K562 (cell line): ENCODE results near the gene TBCC. TPM values are rescaled to one million over a fixed set of nuclear protein-coding genes. Genes with fewer than 3 reads are reported as not detected.

ENCODE experiments used
- C11orf30 ChIP-seq: fragments of 450-650 bp; IDR thresholded peaks from 2 replicates; pipeline ENCODE4 v1.6.1; 2016; ENCODE audit warnings: low read depth, mild to moderate bottlenecking
- CREM ChIP-seq: IDR thresholded peaks from 2 replicates; pipeline ENCODE4 v1.6.1; 2014; ENCODE audit warnings: antibody characterized with exemption, low read depth
- EGR1 ChIP-seq: fragments of 450-650 bp; conservative IDR thresholded peaks from 2 replicates; pipeline ENCODE4 v1.6.1; 2017; ENCODE audit warnings: mild to moderate bottlenecking
- ETV1 ChIP-seq: fragments of 450-650 bp; conservative IDR thresholded peaks from 2 replicates; pipeline ENCODE4 v1.6.1; 2016; ENCODE audit warnings: missing genetic modification characterization, control low read depth, low read depth, missing compliant biosample characterization
- FOXA1 ChIP-seq: fragments of 450-650 bp; IDR thresholded peaks from 2 replicates; pipeline ENCODE4 v1.6.1; 2016; ENCODE audit warnings: mild to moderate bottlenecking, borderline replicate concordance
- HDAC1 ChIP-seq, 2 experiments: fragments of 450-650 bp; IDR thresholded peaks; 2 replicates each; pipeline ENCODE4 v1.6.1; 2016 to 2017; ENCODE audit warnings: inconsistent platforms in 1 of 2, mild to moderate bottlenecking in 1 of 2, moderate library complexity in 1 of 2
- HIVEP1 ChIP-seq: fragments of 250-450 bp; sonication (Bioruptor Pico); IDR thresholded peaks from 2 replicates; pipeline ENCODE4 v1.4.0; 2020; ENCODE audit warnings: mild to moderate bottlenecking
- HMGN3 ChIP-seq: IDR thresholded peaks from 2 replicates; pipeline ENCODE4 v1.6.1; 2011; ENCODE audit warnings: borderline replicate concordance, low read depth, mild to moderate bottlenecking, mixed read lengths, low read length; ENCODE audit not compliant: insufficient read length; ENCODE audit errors: extremely low read depth
- HNRNPL ChIP-seq: fragments of 200-400 bp; formaldehyde crosslinking; IDR thresholded peaks from 2 replicates; pipeline ENCODE4 v1.6.1; 2017; ENCODE audit warnings: low read depth, mild to moderate bottlenecking, low read length
- LARP7 ChIP-seq: fragments of 450-650 bp; IDR thresholded peaks from 2 replicates; pipeline ENCODE4 v1.6.1; 2016
- NFE2L1 ChIP-seq: fragments of 450-650 bp; IDR thresholded peaks from 2 replicates; pipeline ENCODE4 v1.6.1; 2016; ENCODE audit warnings: missing genetic modification characterization, low read depth, mild to moderate bottlenecking, missing compliant biosample characterization, moderate library complexity, borderline replicate concordance
- NUFIP1 ChIP-seq: fragments of 450-650 bp; IDR thresholded peaks from 2 replicates; pipeline ENCODE4 v1.6.1; 2018; ENCODE audit not compliant: partially characterized antibody
- PTBP1 ChIP-seq: fragments of 200-400 bp; formaldehyde crosslinking; IDR thresholded peaks from 2 replicates; pipeline ENCODE4 v1.6.1; 2017; ENCODE audit warnings: low read depth, low read length
- PYGO2 ChIP-seq: fragments of 450-650 bp; IDR thresholded peaks from 2 replicates; pipeline ENCODE4 v1.6.1; 2016; ENCODE audit warnings: mild to moderate bottlenecking, missing genetic modification characterization, moderate library complexity, missing compliant biosample characterization
- RBM39 ChIP-seq: fragments of 200-400 bp; formaldehyde crosslinking; optimal IDR thresholded peaks from 2 replicates; pipeline ENCODE3; 2018; ENCODE audit warnings: low read depth, low read length
- RFX1 ChIP-seq: fragments of 450-650 bp; IDR thresholded peaks from 2 replicates; pipeline ENCODE4 v1.6.1; 2016; ENCODE audit warnings: mild to moderate bottlenecking, moderate library complexity
- RNF2 ChIP-seq: sonication (generic); IDR thresholded peaks from 2 replicates; pipeline ENCODE4 v1.6.1; 2016
- TBL1XR1 ChIP-seq, 2 experiments: IDR thresholded peaks; 2 replicates each; pipeline ENCODE4 v1.6.1; 2012; ENCODE audit warnings: improper control_type of control experiment in 2 of 2, low read length in 2 of 2, mild to moderate bottlenecking in 1 of 2
- ZFPM2 ChIP-seq: fragments of 250-450 bp; sonication (Bioruptor Pico); IDR thresholded peaks from 2 replicates; pipeline ENCODE4 v1.5.1; 2022; ENCODE audit warnings: mild to moderate bottlenecking
- ZNF24 ChIP-seq: fragments of 450-650 bp; IDR thresholded peaks from 2 replicates; pipeline ENCODE4 v1.6.1; 2016
- ZNF282 ChIP-seq: sonication (generic); formaldehyde crosslinking; IDR thresholded peaks from 2 replicates; pipeline ENCODE4 v1.8.1; 2023; ENCODE audit warnings: missing genetic modification reagents
- polyA plus RNA-seq, 8 experiments: library from polyadenylated mRNA; depleted of rRNA in 4 of 8; stranded (reverse) in 5 of 8; unstranded in 3 of 8; fragments of >200 nt; fragmentation: Nextera tagmentation in 2 of 8; fragmentation: Illumina TruSeq in 1 of 8; extraction: Ambion mirVana in 2 of 8; extraction: Trizol in 1 of 8; gene quantifications; 2 replicates each; pipeline versions ENCODE4 v1.2.1 to v1.2.3, GENCODE V29; 2011 to 2014; ENCODE audit warnings: inconsistent platforms in 1 of 8, missing spikeins in 1 of 8
- total RNA-seq, 7 experiments: library from RNA; depleted of rRNA in 6 of 7; stranded (reverse); fragments of >200 nt in 6 of 7; fragmentation: Illumina TruSeq in 2 of 7; extraction: Trizol in 2 of 7; gene quantifications; 2 replicates each; pipeline versions ENCODE4 v1.2.1 to v1.2.3, GENCODE V29; 2011 to 2021; ENCODE audit warnings: low replicate concordance in 1 of 7
- TF ChIP-seq, protein P1 (sequence below): fragments of 450-650 bp; formaldehyde crosslinking; IDR thresholded peaks from 2 replicates; pipeline ENCODE4 v1.4.0; 2020; ENCODE audit warnings: mild to moderate bottlenecking, moderate library complexity
- TF ChIP-seq, protein P2 (sequence below): sonication (generic); formaldehyde crosslinking; IDR thresholded peaks from 2 replicates; pipeline ENCODE4 v1.9.0; 2022; ENCODE audit warnings: mild to moderate bottlenecking, missing genetic modification reagents
- TF ChIP-seq, protein P3 (sequence below): fragments of 250-450 bp; sonication (Bioruptor Pico); IDR thresholded peaks from 2 replicates; pipeline ENCODE4 v1.5.0; 2021; ENCODE audit warnings: mild to moderate bottlenecking, borderline replicate concordance
- TF ChIP-seq, protein P4 (sequence below): fragments of 250-450 bp; sonication (Bioruptor Pico); IDR thresholded peaks from 2 replicates; pipeline ENCODE4 v1.5.0; 2022; ENCODE audit warnings: mild to moderate bottlenecking

TBCC gene
- total and polyA plus RNA-seq, 9 of the 15 experiments (the other 6 are each of a cell fraction or from before 2014, with no cell fraction given) = 2.8 to 34.1 (median 23.3) TPM

DNA sequence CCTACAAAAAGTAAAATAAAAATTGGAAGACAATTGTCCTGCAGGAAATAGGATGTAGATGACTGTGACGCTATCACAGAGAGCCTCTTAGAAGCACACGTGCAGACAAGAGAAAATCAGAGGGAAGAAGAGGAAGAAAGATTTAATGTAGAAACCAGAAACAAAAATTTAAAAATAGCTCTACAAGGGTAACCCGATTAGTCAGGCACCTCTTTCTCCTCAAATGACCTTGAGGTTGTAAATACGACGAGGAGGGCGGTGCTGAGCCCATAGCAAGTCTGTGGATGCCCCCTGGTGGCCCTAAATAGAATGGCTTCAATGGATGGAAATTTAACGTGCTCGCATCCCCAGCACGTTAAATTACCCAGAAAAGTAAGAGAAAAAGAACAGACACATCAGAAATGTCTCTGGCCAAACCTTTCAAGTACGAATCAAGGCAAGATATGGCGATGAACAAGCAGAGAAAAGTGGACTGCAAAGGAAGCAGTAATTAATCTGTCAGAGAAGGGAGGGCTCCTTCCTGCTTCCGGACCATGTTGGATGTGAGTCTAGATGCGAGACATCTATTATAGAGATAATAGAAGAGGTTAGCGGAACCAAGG, 19.3 kb downstream of the TBCC start (continued):
- no peak for TF ChIP-seq C11orf30
- no peak for TF ChIP-seq PTBP1
- no peak for TF ChIP-seq LARP7
- peak; percentile 73 for TF ChIP-seq CREM
- TF ChIP-seq HIVEP1 (CRISPR knock-in tag) = no peak
- no peak for TF ChIP-seq HMGN3
- no peak for TF ChIP-seq RFX1
- TF ChIP-seq, protein P1, sequence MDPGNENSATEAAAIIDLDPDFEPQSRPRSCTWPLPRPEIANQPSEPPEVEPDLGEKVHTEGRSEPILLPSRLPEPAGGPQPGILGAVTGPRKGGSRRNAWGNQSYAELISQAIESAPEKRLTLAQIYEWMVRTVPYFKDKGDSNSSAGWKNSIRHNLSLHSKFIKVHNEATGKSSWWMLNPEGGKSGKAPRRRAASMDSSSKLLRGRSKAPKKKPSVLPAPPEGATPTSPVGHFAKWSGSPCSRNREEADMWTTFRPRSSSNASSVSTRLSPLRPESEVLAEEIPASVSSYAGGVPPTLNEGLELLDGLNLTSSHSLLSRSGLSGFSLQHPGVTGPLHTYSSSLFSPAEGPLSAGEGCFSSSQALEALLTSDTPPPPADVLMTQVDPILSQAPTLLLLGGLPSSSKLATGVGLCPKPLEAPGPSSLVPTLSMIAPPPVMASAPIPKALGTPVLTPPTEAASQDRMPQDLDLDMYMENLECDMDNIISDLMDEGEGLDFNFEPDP = no peak
- TF ChIP-seq ZFPM2 = no peak
- TF ChIP-seq NUFIP1 = no peak
- no peak for TF ChIP-seq ZNF24
- TF ChIP-seq ETV1 (tag) = peak; percentile 53; the same call in 1 of the 2 replicates
- no peak for TF ChIP-seq PYGO2
- TF ChIP-seq ZNF282 (CRISPR knock-in tag) = no peak
- TF ChIP-seq RBM39 = no peak
- TF ChIP-seq, protein P2, sequence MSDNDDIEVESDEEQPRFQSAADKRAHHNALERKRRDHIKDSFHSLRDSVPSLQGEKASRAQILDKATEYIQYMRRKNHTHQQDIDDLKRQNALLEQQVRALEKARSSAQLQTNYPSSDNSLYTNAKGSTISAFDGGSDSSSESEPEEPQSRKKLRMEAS (CRISPR knock-in tag) = no peak
- peak in 1 of 2 experiments; percentile 33; a peak in 1 of 4 replicates for TF ChIP-seq HDAC1 (IDR thresholded peaks at IDR 0.05)
- TF ChIP-seq, protein P3, sequence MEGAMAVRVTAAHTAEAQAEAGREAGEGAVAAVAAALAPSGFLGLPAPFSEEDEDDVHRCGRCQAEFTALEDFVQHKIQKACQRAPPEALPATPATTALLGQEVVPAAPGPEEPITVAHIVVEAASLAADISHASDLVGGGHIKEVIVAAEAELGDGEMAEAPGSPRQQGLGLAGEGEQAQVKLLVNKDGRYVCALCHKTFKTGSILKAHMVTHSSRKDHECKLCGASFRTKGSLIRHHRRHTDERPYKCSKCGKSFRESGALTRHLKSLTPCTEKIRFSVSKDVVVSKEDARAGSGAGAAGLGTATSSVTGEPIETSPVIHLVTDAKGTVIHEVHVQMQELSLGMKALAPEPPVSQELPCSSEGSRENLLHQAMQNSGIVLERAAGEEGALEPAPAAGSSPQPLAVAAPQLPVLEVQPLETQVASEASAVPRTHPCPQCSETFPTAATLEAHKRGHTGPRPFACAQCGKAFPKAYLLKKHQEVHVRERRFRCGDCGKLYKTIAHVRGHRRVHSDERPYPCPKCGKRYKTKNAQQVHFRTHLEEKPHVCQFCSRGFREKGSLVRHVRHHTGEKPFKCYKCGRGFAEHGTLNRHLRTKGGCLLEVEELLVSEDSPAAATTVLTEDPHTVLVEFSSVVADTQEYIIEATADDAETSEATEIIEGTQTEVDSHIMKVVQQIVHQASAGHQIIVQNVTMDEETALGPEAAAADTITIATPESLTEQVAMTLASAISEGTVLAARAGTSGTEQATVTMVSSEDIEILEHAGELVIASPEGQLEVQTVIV (CRISPR knock-in tag) = no peak
- no peak for TF ChIP-seq EGR1
- TF ChIP-seq FOXA1 = no peak
- TF ChIP-seq TBL1XR1 (IDR thresholded peaks at IDR 0.05; ENCODE audit: low read length in 2 of 2) = no peak
- no peak for TF ChIP-seq RNF2
- TF ChIP-seq, protein P4, sequence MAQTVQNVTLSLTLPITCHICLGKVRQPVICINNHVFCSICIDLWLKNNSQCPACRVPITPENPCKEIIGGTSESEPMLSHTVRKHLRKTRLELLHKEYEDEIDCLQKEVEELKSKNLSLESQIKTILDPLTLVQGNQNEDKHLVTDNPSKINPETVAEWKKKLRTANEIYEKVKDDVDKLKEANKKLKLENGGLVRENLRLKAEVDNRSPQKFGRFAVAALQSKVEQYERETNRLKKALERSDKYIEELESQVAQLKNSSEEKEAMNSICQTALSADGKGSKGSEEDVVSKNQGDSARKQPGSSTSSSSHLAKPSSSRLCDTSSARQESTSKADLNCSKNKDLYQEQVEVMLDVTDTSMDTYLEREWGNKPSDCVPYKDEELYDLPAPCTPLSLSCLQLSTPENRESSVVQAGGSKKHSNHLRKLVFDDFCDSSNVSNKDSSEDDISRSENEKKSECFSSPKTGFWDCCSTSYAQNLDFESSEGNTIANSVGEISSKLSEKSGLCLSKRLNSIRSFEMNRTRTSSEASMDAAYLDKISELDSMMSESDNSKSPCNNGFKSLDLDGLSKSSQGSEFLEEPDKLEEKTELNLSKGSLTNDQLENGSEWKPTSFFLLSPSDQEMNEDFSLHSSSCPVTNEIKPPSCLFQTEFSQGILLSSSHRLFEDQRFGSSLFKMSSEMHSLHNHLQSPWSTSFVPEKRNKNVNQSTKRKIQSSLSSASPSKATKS (CRISPR knock-in tag) = no peak
- TF ChIP-seq NFE2L1 (tag) = no peak
- TF ChIP-seq HNRNPL = no peak
